B cell (primary cell): ENCODE data around the gene CEP164. TPM values are rescaled to one million over a fixed set of nuclear protein-coding genes. Genes with fewer than 3 reads are reported as not detected.

Experiments used
- ATAC-seq: fragments of 200-7000 bp; cut with Tn5 transposase; one replicate; pipeline ENCODE4 v1.10.0; 2021; ENCODE audit warnings: low read depth, mild to moderate bottlenecking, moderate number of reproducible peaks, moderate library complexity
- CTCF ChIA-PET: fragments of 350-600 bp; sonication (Branson Sonifier 250); formaldehyde crosslinking; loops from one replicate; lab custom pipeline; 2021; ENCODE audit warnings: antibody characterized with exemption, inconsistent platforms; lab: Charles Lee
- POLR2A ChIA-PET: fragments of 350-600 bp; sonication (Branson Sonifier 250); formaldehyde crosslinking; loops from one replicate; lab custom pipeline; 2021; ENCODE audit warnings: antibody characterized with exemption; lab: Charles Lee
- DNase-seq: peaks from one replicate; pipeline ENCODE4 v3.0.0; 2013
- H2AFZ ChIP-seq: 2 replicates; pipeline ENCODE4 v1.6.1; 2012; ENCODE audit warnings: mild to moderate bottlenecking, low read depth, low read length; ENCODE audit not compliant: insufficient read depth, poor library complexity, severe bottlenecking
- H3K27ac ChIP-seq, 2 donors: 1 replicate in 1 of 2; 2 replicates in 1 of 2; pipeline ENCODE4 v1.5.1; 2012 to 2013; ENCODE audit warnings: low read length in 2 of 2, mild to moderate bottlenecking in 2 of 2, moderate library complexity in 1 of 2
- H3K27me3 ChIP-seq, 4 experiments: fragments of 200-600 bp in 1 of 4; sonication (generic) in 1 of 4; replicated peaks in 1 of 4; 1 replicate in 2 of 4; 2 replicates in 2 of 4; pipeline versions ENCODE4 v1.6.1 to v1.7.0; 2013 to 2016; ENCODE audit warnings: low read length in 3 of 4, mild to moderate bottlenecking in 2 of 4, mixed read lengths in 1 of 4, moderate library complexity in 1 of 4; ENCODE audit not compliant: insufficient read depth in 4 of 4, control insufficient read depth in 3 of 4; ENCODE audit errors: control extremely low read depth in 1 of 4
- H3K36me3 ChIP-seq, 2 experiments: replicated peaks in 1 of 2; 1 replicate in 1 of 2; 2 replicates in 1 of 2; pipeline versions ENCODE4 v1.6.1 to v1.7.1; 2013; ENCODE audit warnings: low read length in 1 of 2; ENCODE audit not compliant: insufficient read depth in 2 of 2, control insufficient read depth in 1 of 2; ENCODE audit errors: control extremely low read depth in 1 of 2, extremely low read depth in 1 of 2
- H3K4me1 ChIP-seq, 2 donors: fragments of 200-600 bp in 1 of 2; sonication (generic) in 1 of 2; 1 replicate in 1 of 2; 2 replicates in 1 of 2; pipeline versions ENCODE4 v1.5.1 to v1.6.1; 2013 to 2017; ENCODE audit warnings: low read length in 2 of 2; ENCODE audit not compliant: control insufficient read depth in 2 of 2, insufficient read depth in 2 of 2
- H3K4me2 ChIP-seq: replicated peaks from 2 replicates; pipeline ENCODE3; 2012; ENCODE audit warnings: mild to moderate bottlenecking, low read depth, low read length; ENCODE audit not compliant: poor library complexity, severe bottlenecking
- H3K4me3 ChIP-seq, 5 experiments: fragments of 200-600 bp in 1 of 5; sonication (generic) in 1 of 5; 1 replicate in 3 of 5; 2 replicates in 2 of 5; pipeline versions ENCODE4 v1.5.1 to v1.7.0; 2011 to 2016; ENCODE audit warnings: low read length in 4 of 5, mild to moderate bottlenecking in 4 of 5, low read depth in 2 of 5, control low read depth in 1 of 5, moderate library complexity in 1 of 5; ENCODE audit not compliant: insufficient read depth in 1 of 5; ENCODE audit errors: control extremely low read depth in 1 of 5, extremely low read depth in 1 of 5
- H3K79me2 ChIP-seq: fragments of 200-600 bp; sonication (generic); one replicate; pipeline ENCODE4 v1.6.0; 2016; ENCODE audit warnings: low read length; ENCODE audit not compliant: control insufficient read depth, insufficient read depth
- H3K9ac ChIP-seq: fragments of 200-600 bp; sonication (generic); 2 replicates; pipeline ENCODE4 v1.6.1; 2017; ENCODE audit warnings: mild to moderate bottlenecking, low read length, moderate library complexity
- H3K9me3 ChIP-seq, 3 donors: one replicate each; pipeline versions ENCODE4 v1.6.1 to v1.7.1; 2013; ENCODE audit warnings: low read length in 2 of 3; ENCODE audit not compliant: control insufficient read depth in 2 of 3, insufficient read depth in 1 of 3; ENCODE audit errors: control extremely low read depth in 1 of 3
- H4K20me1 ChIP-seq: 2 replicates; pipeline ENCODE4 v1.6.0; 2012; ENCODE audit warnings: mild to moderate bottlenecking, low read length; ENCODE audit not compliant: insufficient read depth, control insufficient read depth, poor library complexity, severe bottlenecking
- H3K27ac Mint-ChIP-seq: one replicate; pipeline ENCODE4 v1.8.0; 2021; ENCODE audit warnings: mixed read lengths
- H3K27me3 Mint-ChIP-seq: one replicate; pipeline ENCODE4 v1.8.0; 2021; ENCODE audit warnings: mixed read lengths
- H3K4me1 Mint-ChIP-seq: one replicate; pipeline ENCODE4 v1.8.0; 2021; ENCODE audit warnings: mixed read lengths
- H3K4me3 Mint-ChIP-seq: one replicate; pipeline ENCODE4 v1.8.0; 2021; ENCODE audit warnings: mixed read lengths
- H3K9me3 Mint-ChIP-seq: one replicate; pipeline ENCODE4 v1.8.0; 2022; ENCODE audit warnings: mixed read lengths; ENCODE audit not compliant: insufficient read depth
- EZH2 ChIP-seq: IDR thresholded peaks from 2 replicates; pipeline ENCODE4 v1.6.1; 2012; ENCODE audit warnings: borderline replicate concordance, low read depth, mild to moderate bottlenecking, moderate library complexity, low read length; ENCODE audit not compliant: insufficient read depth, poor library complexity, severe bottlenecking
- WGBS: methylation state at CpG from one replicate; pipeline ENCODE4 v1.1.5; 2013; ENCODE audit warnings: missing lambda C conversion rate; ENCODE audit not compliant: insufficient coverage; 5-methylcytosine and 5-hydroxymethylcytosine counted together
- intact Hi-C: fragments of 100-400 bp; cut with micrococcal nuclease; formaldehyde crosslinking; loops from one replicate; pipeline ENCODE4 v1.10.0; 2022
- polyA plus RNA-seq: library from polyadenylated mRNA; depleted of rRNA; stranded (reverse); fragments of >200 nt; gene quantifications from 2 replicates; pipeline ENCODE4 v1.2.3, GENCODE V29; 2012
- total RNA-seq, 2 donors: library from RNA; stranded (reverse); fragments of 120-200 nt in 1 of 2; gene quantifications; 1 replicate in 1 of 2; 2 replicates in 1 of 2; pipeline versions ENCODE4 v1.2.3 to v1.2.4, GENCODE V29; 2013 to 2022
- TF ChIP-seq, protein P1 (sequence below): fragments of 200-600 bp; IDR thresholded peaks from one replicate; pipeline ENCODE4 v1.8.0; 2022; ENCODE audit warnings: antibody characterized with exemption, mild to moderate bottlenecking

CEP164 gene
- total and polyA plus RNA-seq, 2 donors (not counting 1 experiment from before 2014, with no cell fraction given), result 31.5 to 54.8 TPM

DNA sequence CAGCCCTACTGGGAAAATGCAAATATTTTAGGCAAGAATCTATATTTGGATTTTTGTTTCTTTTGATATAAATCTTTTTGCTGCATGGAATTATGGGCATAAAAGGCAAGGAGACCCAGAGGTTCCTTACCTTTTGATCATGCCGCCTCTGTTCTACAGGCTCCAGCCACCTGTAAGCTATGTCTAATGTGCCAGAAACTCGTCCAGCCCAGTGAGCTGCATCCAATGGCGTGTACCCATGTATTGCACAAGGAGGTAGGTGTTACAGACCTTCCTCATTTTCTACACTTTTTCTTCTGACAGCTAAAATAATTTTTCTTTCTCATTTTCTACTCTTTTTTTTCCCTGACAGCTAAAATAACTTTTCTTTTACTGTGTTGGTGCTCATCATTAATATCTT lies 44.7 kb upstream of the CEP164 start:
- DNase-seq, result no peak
- H3K27ac Mint-ChIP-seq, result no peak overlapping the region
- H3K9me3 ChIP-seq, result no peaks in the 10 kb centered on the region
- no peaks in the 10 kb centered on the region for H3K27me3 ChIP-seq
- no peaks in the 10 kb centered on the region for H3K4me1 ChIP-seq
- H3K4me3 ChIP-seq, result no peak overlapping the region
- CTCF ChIA-PET, result no interaction called here
- WGBS, result 100% methylated on average over 1 of the region's 3 CpGs
- peaks cover 0 to 62% of the 10 kb centered on the region in 2 experiments for H3K36me3 ChIP-seq
- H3K27ac ChIP-seq, result no peak overlapping the region
- H4K20me1 ChIP-seq, result no peaks in the 10 kb centered on the region
- H3K4me3 Mint-ChIP-seq, result no peak overlapping the region
- no peak overlapping the region for H2AFZ ChIP-seq
- no peaks in the 10 kb centered on the region for H3K79me2 ChIP-seq
- no peaks in the 10 kb centered on the region for H3K4me1 Mint-ChIP-seq
- TF ChIP-seq EZH2, result no peak
- TF ChIP-seq, protein P1, sequence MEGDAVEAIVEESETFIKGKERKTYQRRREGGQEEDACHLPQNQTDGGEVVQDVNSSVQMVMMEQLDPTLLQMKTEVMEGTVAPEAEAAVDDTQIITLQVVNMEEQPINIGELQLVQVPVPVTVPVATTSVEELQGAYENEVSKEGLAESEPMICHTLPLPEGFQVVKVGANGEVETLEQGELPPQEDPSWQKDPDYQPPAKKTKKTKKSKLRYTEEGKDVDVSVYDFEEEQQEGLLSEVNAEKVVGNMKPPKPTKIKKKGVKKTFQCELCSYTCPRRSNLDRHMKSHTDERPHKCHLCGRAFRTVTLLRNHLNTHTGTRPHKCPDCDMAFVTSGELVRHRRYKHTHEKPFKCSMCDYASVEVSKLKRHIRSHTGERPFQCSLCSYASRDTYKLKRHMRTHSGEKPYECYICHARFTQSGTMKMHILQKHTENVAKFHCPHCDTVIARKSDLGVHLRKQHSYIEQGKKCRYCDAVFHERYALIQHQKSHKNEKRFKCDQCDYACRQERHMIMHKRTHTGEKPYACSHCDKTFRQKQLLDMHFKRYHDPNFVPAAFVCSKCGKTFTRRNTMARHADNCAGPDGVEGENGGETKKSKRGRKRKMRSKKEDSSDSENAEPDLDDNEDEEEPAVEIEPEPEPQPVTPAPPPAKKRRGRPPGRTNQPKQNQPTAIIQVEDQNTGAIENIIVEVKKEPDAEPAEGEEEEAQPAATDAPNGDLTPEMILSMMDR, result no peak
- POLR2A ChIA-PET, result no interaction called here
- no peaks in the 10 kb centered on the region for H3K27me3 Mint-ChIP-seq
- H3K9me3 Mint-ChIP-seq, result no peaks in the 10 kb centered on the region
- intact Hi-C loops, result no loop called here
- H3K4me2 ChIP-seq, result no peak overlapping the region
- no peak overlapping the region for H3K9ac ChIP-seq
- no peak for ATAC-seq

DNA sequence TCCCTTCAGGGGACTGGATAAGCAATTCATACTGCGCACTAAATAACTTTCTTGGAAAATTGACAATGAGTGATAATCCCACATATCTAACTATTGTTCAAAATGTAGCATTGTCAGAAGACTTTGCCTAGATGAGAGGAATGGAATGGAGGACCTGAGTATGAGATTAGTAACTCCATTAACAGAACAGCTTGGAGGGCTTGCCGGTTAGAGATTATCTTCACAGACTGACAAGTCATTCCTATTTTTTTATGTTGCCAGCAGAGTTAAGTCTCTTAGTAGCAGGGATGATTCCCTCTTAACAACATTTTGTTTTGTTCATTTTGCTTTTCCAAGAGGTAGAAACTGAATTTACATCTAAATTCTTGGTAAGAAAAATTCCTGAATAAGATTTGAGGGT lies 43.6 kb upstream of the CEP164 start:
- Mint-ChIP-seq H3K4me1 (no peaks in the 10 kb centered on the region), H3K27me3 (no peaks in the 10 kb centered on the region), H3K4me3 (no peak overlapping the region), H3K27ac (no peak overlapping the region), H3K9me3 (no peaks in the 10 kb centered on the region)
- Histone ChIP-seq H3K79me2 (no peaks in the 10 kb centered on the region), H3K9me3 (no peaks in the 10 kb centered on the region), H4K20me1 (no peaks in the 10 kb centered on the region), H3K27ac (no peak overlapping the region), H3K4me3 (no peak overlapping the region), H2AFZ (no peak overlapping the region), H3K4me2 (no peak overlapping the region), H3K9ac (no peak overlapping the region), H3K4me1 (no peaks in the 10 kb centered on the region), H3K27me3 (no peaks in the 10 kb centered on the region), H3K36me3 (peaks cover 0 to 61% of the 10 kb centered on the region in 2 experiments)
- TF ChIP-seq, protein P1, result no peak
- TF ChIP-seq EZH2, result no peak
- no peak for DNase-seq
- no peak for ATAC-seq
- ChIA-PET CTCF (interaction anchor here (0.5 to 1.5 kb wide), 2 partner anchors 12 to 14 kb away, joined by 4 to 5 read pairs; no protein-coding TSS in a partner anchor), POLR2A (no interaction called here)
- intact Hi-C loops, result no loop called here
- no CpG with 5 or more reads among the region's 2 CpGs for WGBS
